K562 (cell line): ENCODE data around the gene MAP3K13.

ENCODE experiments used
- CHD2 ChIP-seq: IDR thresholded peaks from 2 replicates; pipeline ENCODE4 v1.6.1; 2011; ENCODE audit warnings: low read depth, low read length
- EGR1 ChIP-seq: fragments of 450-650 bp; conservative IDR thresholded peaks from 2 replicates; pipeline ENCODE4 v1.6.1; 2017; ENCODE audit warnings: mild to moderate bottlenecking
- GABPB1 ChIP-seq: sonication (generic); formaldehyde crosslinking; IDR thresholded peaks from 2 replicates; pipeline ENCODE4 v1.8.0; 2022; ENCODE audit warnings: mild to moderate bottlenecking, missing genetic modification reagents
- TGIF2 ChIP-seq: sonication (generic); formaldehyde crosslinking; IDR thresholded peaks from 2 replicates; pipeline ENCODE4 v1.8.1; 2022; ENCODE audit warnings: mild to moderate bottlenecking, missing genetic modification reagents, moderate library complexity
- U2AF1 ChIP-seq: fragments of 200-400 bp; formaldehyde crosslinking; optimal IDR thresholded peaks from 2 replicates; pipeline ENCODE3; 2017; ENCODE audit warnings: mild to moderate bottlenecking, low read depth, low read length, moderate library complexity
- ZBTB33 ChIP-seq: sonication (generic); formaldehyde crosslinking; IDR thresholded peaks from 2 replicates; pipeline ENCODE4 v1.8.1; 2023; ENCODE audit warnings: mild to moderate bottlenecking, missing genetic modification reagents

GRCh38 chr3:185477316-185477715 is 114.4 kb downstream of the MAP3K13 start:
- TF ChIP-seq GABPB1 (CRISPR knock-in tag) (no peak), TGIF2 (no peak), CHD2 (no peak), U2AF1 (no peak), ZBTB33 (CRISPR knock-in tag) (no peak), EGR1 (no peak)
